GM18951 (cell line): ENCODE data around the gene AJAP1.

ENCODE experiments used
- POLR2A ChIP-seq: IDR thresholded peaks from 4 replicates; pipeline ENCODE4 v1.6.1; 2011; ENCODE audit warnings: mild to moderate bottlenecking; ENCODE audit not compliant: insufficient read length, insufficient read depth; ENCODE audit errors: extremely low read depth
- in situ Hi-C: fragments of 300-500 bp; cut with MboI; formaldehyde crosslinking; loops from one replicate; pipeline ENCODE4 v1.12.0; 2022; ENCODE audit warnings: low sequenced_read_pairs, mixed read lengths, inconsistent platforms; ENCODE audit not compliant: unreplicated experiment

The AJAP1 gene

GRCh38 chr1:4701276-4701675 lies 46.9 kb downstream of the AJAP1 start:
- in situ Hi-C loops, result no loop called here
- TF ChIP-seq POLR2A, result no peak

GRCh38 chr1:4702464-4702863 lies 48.1 kb downstream of the AJAP1 start:
- no peak for TF ChIP-seq POLR2A
- in situ Hi-C loops, result no loop called here

- TF ChIP-seq POLR2A, result no peak
- in situ Hi-C loops, result no loop called here
These were observed 48.5 kb downstream of the AJAP1 start for GRCh38 chr1:4702932-4703331.

- in situ Hi-C loops, result no loop called here
- TF ChIP-seq POLR2A, result no peak
These were observed 49.2 kb downstream of the AJAP1 start for GRCh38 chr1:4703646-4704045.

GRCh38 chr1:4708840-4709507 lies 54.6 kb downstream of the AJAP1 start:
- TF ChIP-seq POLR2A, result no peak
- in situ Hi-C loops, result no loop called here

- in situ Hi-C loops, result no loop called here
- TF ChIP-seq POLR2A, result no peak
These were observed 55.2 kb downstream of the AJAP1 start for GRCh38 chr1:4709641-4710040.

- no peak for TF ChIP-seq POLR2A
- in situ Hi-C loops, result no loop called here
These were observed 56.4 kb downstream of the AJAP1 start for GRCh38 chr1:4710592-4711415.

- no peak for TF ChIP-seq POLR2A
- in situ Hi-C loops, result no loop called here
These were observed 57.2 kb downstream of the AJAP1 start for GRCh38 chr1:4711416-4712275.

GRCh38 chr1:4713669-4714068 lies 59.3 kb downstream of the AJAP1 start:
- no peak for TF ChIP-seq POLR2A
- in situ Hi-C loops, result no loop called here

GRCh38 chr1:4716406-4716805 lies 62.0 kb downstream of the AJAP1 start:
- in situ Hi-C loops, result no loop called here
- TF ChIP-seq POLR2A, result no peak

- no peak for TF ChIP-seq POLR2A
- in situ Hi-C loops, result no loop called here
These were observed 63.7 kb downstream of the AJAP1 start for GRCh38 chr1:4718071-4718470.

GRCh38 chr1:4723106-4723505 lies 68.7 kb downstream of the AJAP1 start:
- in situ Hi-C loops, result no loop called here
- TF ChIP-seq POLR2A, result no peak

- in situ Hi-C loops, result no loop called here
- no peak for TF ChIP-seq POLR2A
These were observed 69.6 kb downstream of the AJAP1 start for GRCh38 chr1:4724001-4724400.

- TF ChIP-seq POLR2A, result no peak
- in situ Hi-C loops, result no loop called here
These were observed 70.4 kb downstream of the AJAP1 start for GRCh38 chr1:4724695-4725250.
